Stimulated activated CD4-positive, alpha-beta T cell treated with anti-CD3 and anti-CD28 coated beads, Interleukin-12 subunit alpha, Interleukin-12 subunit beta, amount 100 ng/mL, for 24 hours (primary cell): Measurements from ENCODE around the gene ADCY1.

ENCODE experiments used
- DNase-seq, 2 experiments: peaks; one replicate each; pipeline ENCODE4 v3.0.0-alpha.2; 2020; ENCODE audit warnings: low read depth in 2 of 2

ADCY1 gene

GRCh38 chr7:45624392-45624760, 50.2 kb downstream of the ADCY1 start:
- DNase-seq, result no peak

- no peak for DNase-seq
These were observed 50.9 kb downstream of the ADCY1 start for GRCh38 chr7:45625067-45625466.

- no peak for DNase-seq
These were observed 51.7 kb downstream of the ADCY1 start for GRCh38 chr7:45625714-45626440.

DNA sequence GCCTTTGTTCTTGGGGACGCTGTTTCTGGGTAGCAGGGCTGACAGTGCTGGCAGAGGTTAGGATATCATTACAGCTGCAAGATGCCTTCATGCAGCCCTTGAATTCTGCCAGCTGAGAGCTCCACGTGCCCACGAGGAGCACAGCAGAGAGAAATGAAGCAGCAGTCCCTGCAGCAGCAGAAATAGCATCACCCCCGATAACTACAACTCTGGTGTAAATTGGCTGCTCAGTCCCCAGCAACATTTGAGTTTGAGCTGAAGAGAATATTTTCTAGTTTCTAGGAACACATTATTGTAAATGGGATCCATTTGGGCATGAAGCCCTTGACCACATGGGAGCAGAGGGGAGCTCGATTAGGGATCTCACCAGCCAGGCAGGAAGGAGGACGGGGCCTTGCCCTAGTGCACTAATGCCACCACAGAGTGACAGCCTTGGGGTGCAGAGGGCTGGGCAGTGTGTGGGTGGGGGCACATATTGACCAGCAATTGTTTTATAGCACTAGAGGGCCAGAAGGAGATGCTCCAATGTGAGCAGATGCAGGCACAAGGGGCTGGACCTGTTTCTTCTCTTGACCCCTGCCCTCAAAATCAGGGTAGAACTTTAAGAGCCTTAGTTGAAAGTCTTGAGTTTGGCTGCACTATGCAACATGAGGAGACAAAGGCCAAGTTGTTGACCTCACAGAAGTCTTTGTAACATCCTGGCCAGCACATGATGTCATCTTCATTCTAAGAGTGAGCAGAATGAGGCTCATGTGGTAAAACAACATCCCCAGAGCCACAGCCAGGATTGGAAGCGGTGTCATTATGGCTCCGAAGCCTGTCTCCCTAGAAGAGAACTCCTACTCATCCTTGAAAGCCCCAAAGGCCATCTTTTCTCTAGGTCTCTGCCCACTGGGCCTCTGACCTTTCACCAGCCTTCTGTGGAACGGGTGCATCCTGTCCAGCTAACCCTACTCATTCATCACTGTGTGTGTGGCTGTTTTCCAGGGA, 52.6 kb downstream of the ADCY1 start:
- DNase-seq, result no peak

DNA sequence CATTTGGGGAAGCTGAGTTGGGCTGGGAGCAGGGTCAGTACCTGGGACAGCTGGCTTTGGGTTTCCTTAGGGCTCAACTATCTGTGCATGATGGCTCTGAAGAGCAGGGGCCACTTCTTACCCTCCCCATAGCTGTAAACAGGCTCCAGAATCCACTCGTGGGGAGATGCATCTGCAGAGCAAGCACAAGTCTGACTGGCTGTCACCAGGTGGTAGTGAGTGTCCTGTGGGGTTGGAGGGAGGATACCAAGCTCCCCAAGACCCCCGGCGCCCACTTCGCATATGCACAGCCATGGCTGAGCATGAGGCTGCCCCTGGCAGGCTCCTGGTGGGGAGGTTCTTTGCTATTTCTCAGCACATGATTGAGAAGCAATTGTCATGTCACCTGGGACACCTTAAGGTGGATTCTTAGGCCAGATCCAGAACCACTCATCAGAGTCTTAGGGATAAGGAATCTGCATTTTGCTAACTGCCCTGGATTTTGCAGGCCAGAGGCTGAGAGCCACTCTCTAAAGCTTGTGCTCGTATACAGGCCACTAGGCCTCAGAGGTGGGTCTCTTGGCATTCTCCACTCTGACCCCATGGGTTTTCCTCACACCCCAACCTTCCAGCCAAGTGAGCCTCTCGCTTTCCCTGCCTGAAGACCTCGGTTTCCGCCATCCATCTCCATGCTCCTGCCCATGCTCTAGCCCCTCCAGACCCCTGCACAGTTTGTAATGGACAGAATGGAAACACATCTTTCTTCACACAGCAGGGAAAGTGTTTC, 53.7 kb downstream of the ADCY1 start:
- no peak for DNase-seq

DNA sequence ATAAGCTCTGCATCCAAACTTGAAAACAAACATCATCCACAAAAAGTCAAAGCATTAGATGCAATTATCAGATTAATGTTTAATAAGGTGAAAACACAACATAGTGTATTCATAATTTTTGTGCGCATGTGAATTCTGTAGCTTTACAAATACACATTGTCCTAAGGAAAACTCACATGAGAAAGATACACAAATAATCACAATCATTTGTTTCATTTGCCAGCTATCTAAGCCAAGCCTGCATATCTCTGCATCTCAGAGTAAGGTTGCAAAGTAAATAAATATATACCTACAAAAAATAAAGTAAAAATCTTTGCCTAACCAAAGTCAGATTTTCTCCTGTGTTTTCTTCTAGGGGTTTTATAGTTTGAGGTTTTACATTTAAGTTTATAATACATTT, 57.4 kb downstream of the ADCY1 start:
- DNase-seq, result no peak

DNA sequence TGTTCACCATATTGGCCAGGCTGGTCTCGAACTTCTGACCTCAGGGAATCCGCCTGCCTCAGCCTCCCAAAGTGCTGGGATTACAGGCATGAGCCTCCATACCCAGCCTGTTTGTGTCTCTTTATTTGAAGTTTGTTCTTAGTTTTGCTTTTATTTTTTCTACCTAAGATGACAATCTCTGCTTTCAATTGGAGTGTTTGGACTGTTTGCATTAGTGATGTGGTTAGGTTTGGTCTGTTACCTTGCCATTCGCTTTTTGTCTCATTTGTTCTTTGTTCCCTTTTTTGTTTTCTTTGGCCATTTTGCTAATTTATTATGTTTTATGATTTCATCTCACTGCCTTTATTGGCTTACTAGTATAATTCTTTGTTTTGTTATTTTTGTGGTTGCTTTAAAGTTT, 62.6 kb downstream of the ADCY1 start:
- DNase-seq, result no peak

DNA sequence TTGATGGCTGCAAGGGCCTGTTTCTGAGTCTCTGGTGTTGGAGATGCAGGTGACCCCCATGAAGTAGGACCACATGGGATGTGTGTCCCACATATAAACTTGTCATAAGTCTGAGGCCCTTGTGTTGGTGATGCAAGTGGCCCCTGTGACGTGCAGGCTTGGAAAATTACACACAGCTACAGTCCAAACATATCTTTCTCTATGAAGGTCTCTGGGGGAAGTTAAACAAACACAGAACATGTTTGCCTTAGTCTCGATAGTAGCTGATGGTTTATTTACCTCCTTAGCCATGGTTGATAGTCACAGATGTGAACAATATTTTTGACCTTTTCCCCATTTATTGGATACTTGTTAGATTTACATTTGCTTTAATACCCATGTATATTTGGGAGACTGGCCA, 64.7 kb downstream of the ADCY1 start:
- no peak for DNase-seq

GRCh38 chr7:45642044-45642443, 67.9 kb downstream of the ADCY1 start:
- no peak for DNase-seq

GRCh38 chr7:45643630-45644029, 69.5 kb downstream of the ADCY1 start:
- DNase-seq, result no peak

GRCh38 chr7:45644237-45644636, 70.1 kb downstream of the ADCY1 start:
- no peak for DNase-seq

DNA sequence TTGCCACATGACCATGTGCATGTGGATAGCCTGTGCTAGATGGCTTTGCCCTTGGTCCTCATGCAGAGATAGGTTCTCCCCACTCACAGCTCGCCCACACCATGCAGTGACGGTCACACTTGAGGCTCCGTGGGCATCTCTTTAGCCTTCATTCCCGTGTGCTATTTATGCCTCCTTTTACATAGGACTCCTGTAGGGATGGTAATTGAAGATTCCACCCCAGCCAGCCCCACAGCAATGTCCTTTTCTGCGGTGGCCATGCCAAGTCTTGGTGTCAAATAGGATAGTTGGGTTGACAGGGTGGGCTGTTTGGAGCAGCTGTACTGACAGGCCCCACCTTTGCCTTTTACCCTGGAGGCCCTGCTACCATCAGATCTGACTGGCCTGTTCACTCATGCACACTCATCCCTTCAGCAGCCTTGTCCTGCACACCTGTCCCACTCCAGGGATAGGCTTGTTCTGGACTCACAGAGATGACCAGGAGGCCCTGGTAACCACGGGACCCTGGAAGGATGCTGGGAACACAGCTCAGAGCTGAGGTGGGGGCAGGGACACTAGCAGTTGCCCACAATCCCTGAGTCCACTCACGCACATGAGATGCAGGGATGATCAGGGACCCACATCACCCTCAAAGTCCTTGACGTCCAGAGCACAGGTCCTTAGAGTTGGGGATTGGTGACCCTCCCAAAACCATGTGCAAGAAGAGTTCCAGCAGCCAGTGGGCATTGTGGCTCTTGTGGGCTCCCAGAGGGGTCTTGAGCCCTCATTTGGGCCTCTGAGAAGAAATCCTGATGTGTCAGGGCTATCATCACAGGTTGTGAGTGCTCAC, 71.2 kb downstream of the ADCY1 start:
- no peak for DNase-seq

- no peak for DNase-seq
These were observed 72.1 kb downstream of the ADCY1 start for GRCh38 chr7:45646207-45646821.

DNA sequence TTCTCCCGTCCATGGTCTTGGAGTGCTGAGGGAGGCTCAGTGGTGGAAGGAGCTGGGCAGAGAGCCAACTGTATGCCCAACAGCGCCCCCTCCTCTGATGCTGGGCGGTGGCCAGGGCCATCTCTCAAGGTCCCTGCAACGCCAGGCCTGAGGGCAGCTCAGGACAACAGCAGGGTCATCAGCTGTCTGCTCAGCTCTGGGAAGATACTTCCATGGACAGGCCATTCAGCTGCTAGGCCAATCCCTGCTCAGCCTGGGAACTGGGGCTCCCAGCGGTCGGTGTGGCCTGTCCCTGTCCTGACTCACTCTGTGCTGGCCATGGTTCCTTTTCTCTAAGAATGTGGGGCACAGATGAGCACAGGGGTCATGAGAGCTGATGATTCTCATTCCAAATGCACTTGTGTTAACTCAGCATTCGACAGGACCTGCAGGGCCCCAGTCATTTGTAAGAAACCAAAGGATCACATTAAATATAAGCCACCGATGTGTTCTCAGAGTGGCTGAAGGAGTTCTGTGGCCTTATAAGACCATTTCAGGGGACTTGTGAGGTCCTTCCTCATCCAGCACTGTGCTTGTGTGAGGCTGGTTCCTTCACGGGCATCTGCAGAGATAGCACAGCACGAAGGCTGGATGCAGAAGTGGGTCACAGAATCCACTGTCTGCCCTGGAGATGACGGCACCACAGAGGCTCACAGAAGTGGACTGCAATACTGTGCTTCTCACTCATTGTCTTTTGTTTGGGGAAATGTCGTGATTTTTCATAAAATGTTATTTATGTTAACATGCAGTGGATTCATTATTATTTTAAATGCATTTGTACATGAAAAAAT, 73.0 kb downstream of the ADCY1 start:
- no peak for DNase-seq

DNA sequence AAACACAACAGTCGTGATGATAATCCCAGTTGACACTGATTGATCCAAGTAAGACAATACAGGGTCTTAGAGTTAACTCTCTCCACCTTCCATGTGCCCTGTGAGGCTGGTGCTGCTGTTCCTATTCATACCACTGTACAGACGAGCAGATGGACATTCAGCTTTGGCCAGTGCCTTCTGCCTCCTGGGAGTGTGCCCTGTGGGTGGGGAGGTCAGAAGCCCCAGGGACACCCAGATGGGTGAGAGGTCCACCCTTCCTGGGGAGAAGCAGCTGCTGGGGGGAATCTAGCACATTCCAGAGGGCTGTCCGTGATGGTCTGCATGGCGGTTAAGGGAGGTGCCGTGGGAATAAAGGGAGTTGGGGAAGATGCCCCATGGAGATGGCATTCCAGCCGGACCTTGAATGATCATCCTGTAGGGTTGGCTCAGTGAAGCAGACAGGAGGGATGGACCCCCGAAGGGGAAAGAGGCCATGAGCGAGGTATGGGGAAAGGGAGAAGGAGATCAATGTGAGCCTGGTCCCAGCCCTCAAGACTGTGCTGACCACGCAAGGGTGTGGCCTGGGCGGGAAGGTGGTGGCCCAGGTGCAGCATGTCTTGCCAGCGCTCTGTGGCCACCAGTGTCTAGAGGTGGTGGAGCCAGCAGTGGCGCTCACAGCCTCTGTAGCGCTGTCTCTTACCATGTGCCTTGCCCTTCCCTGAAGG, 74.0 kb downstream of the ADCY1 start:
- no peak for DNase-seq

DNA sequence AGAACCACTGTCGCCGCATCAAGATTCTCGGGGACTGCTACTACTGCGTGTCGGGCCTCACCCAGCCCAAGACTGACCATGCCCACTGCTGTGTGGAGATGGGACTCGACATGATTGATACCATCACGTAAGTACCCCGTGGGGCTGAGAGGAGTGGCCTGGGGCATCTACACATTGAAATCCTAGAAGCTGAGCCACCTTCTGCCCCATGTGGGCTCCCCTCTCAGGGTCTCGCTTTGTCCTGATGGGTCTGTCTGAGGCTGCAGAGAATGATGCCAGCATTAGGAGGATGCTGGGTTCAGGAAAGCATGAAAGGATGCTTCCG, 74.5 kb downstream of the ADCY1 start:
- DNase-seq, result no peak

GRCh38 chr7:45649560-45650346, 75.6 kb downstream of the ADCY1 start:
- no peak for DNase-seq
